GM23248 (cell line): ENCODE data around the gene PIGH. TPM values are rescaled to one million over a fixed set of nuclear protein-coding genes. Genes with fewer than 3 reads are reported as not detected.

Experiments
- DNase-seq: peaks from one replicate; pipeline ENCODE4 v3.0.0-alpha.2; 2015
- H2AFZ ChIP-seq: fragments of 200-600 bp; sonication (generic); 2 replicates; pipeline ENCODE4 v1.6.1; 2016; ENCODE audit warnings: antibody characterized with exemption
- H3F3A ChIP-seq: fragments of 200-600 bp; sonication (generic); 2 replicates; pipeline ENCODE4 v1.6.1; 2016; ENCODE audit warnings: mild to moderate bottlenecking, antibody characterized with exemption, mixed run types; ENCODE audit not compliant: insufficient read depth
- H3K27ac ChIP-seq: fragments of 200-600 bp; sonication (generic); 2 replicates; pipeline ENCODE4 v1.5.1; 2016; ENCODE audit warnings: mild to moderate bottlenecking
- H3K27me3 ChIP-seq: fragments of 200-600 bp; sonication (generic); replicated peaks from 2 replicates; pipeline ENCODE4 v1.6.1; 2016; ENCODE audit warnings: mild to moderate bottlenecking; ENCODE audit not compliant: insufficient read depth
- H3K36me3 ChIP-seq: fragments of 200-600 bp; sonication (generic); 2 replicates; pipeline ENCODE4 v1.6.1; 2016; ENCODE audit warnings: low read depth, mild to moderate bottlenecking
- H3K4me1 ChIP-seq: fragments of 200-600 bp; sonication (generic); 2 replicates; pipeline ENCODE4 v1.6.1; 2016; ENCODE audit warnings: mild to moderate bottlenecking; ENCODE audit not compliant: insufficient read depth
- H3K4me2 ChIP-seq: fragments of 200-600 bp; sonication (generic); one replicate; pipeline ENCODE4 v1.6.1; 2016; ENCODE audit warnings: mild to moderate bottlenecking; ENCODE audit not compliant: unreplicated experiment
- H3K4me3 ChIP-seq: fragments of 200-600 bp; sonication (generic); 2 replicates; pipeline ENCODE4 v1.5.1; 2016; ENCODE audit warnings: mild to moderate bottlenecking
- H3K79me2 ChIP-seq: fragments of 200-600 bp; sonication (generic); 2 replicates; pipeline ENCODE4 v1.6.1; 2016; ENCODE audit warnings: mild to moderate bottlenecking; ENCODE audit not compliant: insufficient read depth
- H3K9ac ChIP-seq: fragments of 200-600 bp; sonication (generic); 2 replicates; pipeline ENCODE4 v1.6.1; 2016; ENCODE audit warnings: mild to moderate bottlenecking
- H3K9me2 ChIP-seq: fragments of 200-600 bp; sonication (generic); 2 replicates; pipeline ENCODE4 v1.6.1; 2016; ENCODE audit warnings: mixed run types, mild to moderate bottlenecking, moderate library complexity; ENCODE audit not compliant: insufficient read depth
- H3K9me3 ChIP-seq: fragments of 200-600 bp; sonication (generic); one replicate; pipeline ENCODE4 v1.6.1; 2017; ENCODE audit warnings: low read depth
- H4K20me1 ChIP-seq: fragments of 200-600 bp; sonication (generic); 2 replicates; pipeline ENCODE4 v1.6.0; 2016; ENCODE audit not compliant: insufficient read depth
- EZH2 ChIP-seq: fragments of 200-600 bp; sonication (generic); IDR thresholded peaks from 2 replicates; pipeline ENCODE4 v1.6.1; 2018; ENCODE audit warnings: antibody characterized with exemption, mild to moderate bottlenecking; ENCODE audit not compliant: insufficient read depth, poor library complexity, severe bottlenecking
- EZH2phosphoT487 ChIP-seq: fragments of 200-600 bp; sonication (generic); IDR thresholded peaks from 2 replicates; pipeline ENCODE4 v1.6.1; 2018; ENCODE audit warnings: antibody characterized with exemption, moderate library complexity, mild to moderate bottlenecking, low read depth; ENCODE audit not compliant: insufficient read depth
- WGBS, 2 experiments: methylation state at CpG; one replicate each; pipeline ENCODE4 v1.1.6; 2015 to 2017; ENCODE audit warnings: low lambda C conversion rate in 2 of 2, low coverage in 1 of 2; ENCODE audit errors: missing lambda C conversion rate in 2 of 2; 5-methylcytosine and 5-hydroxymethylcytosine counted together
- in situ Hi-C: fragments of 300-500 bp; cut with MboI; formaldehyde crosslinking; loops from 2 replicates; pipeline ENCODE4 v1.15.0; 2020
- polyA plus RNA-seq: library from polyadenylated mRNA; unstranded; fragments of >200 nt; fragmentation: Nextera tagmentation; extraction: Ambion mirVana; gene quantifications from 2 replicates; pipeline ENCODE4 v1.2.1, GENCODE V29; 2016
- total RNA-seq: library from RNA; depleted of rRNA; stranded (reverse); fragments of >200 nt; shearing (Covaris generic); gene quantifications from 2 replicates; pipeline ENCODE4 v1.2.3, GENCODE V29; 2014

PIGH gene
- total and polyA plus RNA-seq, 2 experiments from 2014 or later = 10.8 to 23.4 TPM

GRCh38 chr14:67569011-67569650, 30.9 kb downstream of the PIGH start:
- no peak for DNase-seq
- in situ Hi-C loops = loop anchor here (10.0 kb wide), 1 partner anchor 144 kb away; no protein-coding TSS in a partner anchor
- no peak overlapping the region for H3K9ac ChIP-seq

GRCh38 chr14:67567654-67568053, 32.4 kb downstream of the PIGH start:
- in situ Hi-C loops = loop anchor here (10.0 kb wide), 1 partner anchor 143 kb away; no protein-coding TSS in a partner anchor
- no peaks in the 10 kb centered on the region; the same call in 1 of the 2 replicates for H3K27me3 ChIP-seq
- no peak overlapping the region for H3K9ac ChIP-seq
- H4K20me1 ChIP-seq = no peaks in the 10 kb centered on the region
- H3K9me2 ChIP-seq = no peaks in the 10 kb centered on the region
- H3K27ac ChIP-seq = no peak overlapping the region
- 53 to 69% methylated on average over 3 of the region's 3 CpGs for WGBS, 2 experiments
- H3K79me2 ChIP-seq = no peaks in the 10 kb centered on the region
- no peak overlapping the region for H3K4me2 ChIP-seq
- H3K4me3 ChIP-seq = no peak overlapping the region
- H3K4me1 ChIP-seq = no peaks in the 10 kb centered on the region
- no peak for TF ChIP-seq EZH2
- TF ChIP-seq EZH2phosphoT487 = no peak
- no peaks in the 10 kb centered on the region for H3K9me3 ChIP-seq
- DNase-seq = no peak
- H2AFZ ChIP-seq = no peak overlapping the region
- no peaks in the 10 kb centered on the region for H3K36me3 ChIP-seq
- H3F3A ChIP-seq = no peaks in the 10 kb centered on the region

More at GRCh38 chr14:67569011-67569650, 30.9 kb downstream of the PIGH start:
- no peaks in the 10 kb centered on the region for H3K9me2 ChIP-seq
- H3K4me3 ChIP-seq = no peak overlapping the region
- H3K79me2 ChIP-seq = no peaks in the 10 kb centered on the region
- TF ChIP-seq EZH2 (no peak), EZH2phosphoT487 (no peak)
- no peak overlapping the region for H3K27ac ChIP-seq
- no peaks in the 10 kb centered on the region for H3F3A ChIP-seq
- 65 to 69% methylated on average over 11 of the region's 11 CpGs for WGBS, 2 experiments
- no peaks in the 10 kb centered on the region for H3K9me3 ChIP-seq
- no peak overlapping the region for H2AFZ ChIP-seq
- no peak overlapping the region for H3K4me2 ChIP-seq
- no peaks in the 10 kb centered on the region; the same call in 1 of the 2 replicates for H3K27me3 ChIP-seq
- H3K4me1 ChIP-seq = no peaks in the 10 kb centered on the region
- no peaks in the 10 kb centered on the region for H4K20me1 ChIP-seq
- H3K36me3 ChIP-seq = no peaks in the 10 kb centered on the region

- Histone ChIP-seq H3K36me3 (no peaks in the 10 kb centered on the region), H3K4me3 (no peak overlapping the region), H3K4me1 (no peaks in the 10 kb centered on the region), H3K9ac (no peak overlapping the region), H2AFZ (no peak overlapping the region), H3F3A (no peaks in the 10 kb centered on the region), H3K27me3 (no peaks in the 10 kb centered on the region; the same call in 1 of the 2 replicates), H3K4me2 (no peak overlapping the region), H3K9me3 (no peaks in the 10 kb centered on the region), H4K20me1 (no peaks in the 10 kb centered on the region), H3K9me2 (no peaks in the 10 kb centered on the region), H3K27ac (no peak overlapping the region), H3K79me2 (no peaks in the 10 kb centered on the region)
- WGBS, 2 experiments = 36 to 39% methylated on average over 6 of the region's 6 CpGs
- in situ Hi-C loops = loop anchor here (10.0 kb wide), 1 partner anchor 142 kb away; no protein-coding TSS in a partner anchor
- no peak for DNase-seq
- TF ChIP-seq EZH2 = no peak
These were observed 33.2 kb downstream of the PIGH start for GRCh38 chr14:67566908-67567307.

GRCh38 chr14:67564236-67564635, 35.8 kb downstream of the PIGH start:
- no peak overlapping the region for H3K27ac ChIP-seq
- H3K9me3 ChIP-seq = no peaks in the 10 kb centered on the region
- no peak overlapping the region for H3K4me2 ChIP-seq
- H3K4me3 ChIP-seq = no peak overlapping the region
- no peaks in the 10 kb centered on the region for H3K79me2 ChIP-seq
- no peak overlapping the region for H2AFZ ChIP-seq
- DNase-seq = peak; percentile 9
- no peaks in the 10 kb centered on the region for H4K20me1 ChIP-seq
- H3K36me3 ChIP-seq = no peaks in the 10 kb centered on the region
- no peak overlapping the region for H3K9ac ChIP-seq
- in situ Hi-C loops = loop anchor here (10.0 kb wide), 1 partner anchor 139 kb away; no protein-coding TSS in a partner anchor
- no peaks in the 10 kb centered on the region for H3K9me2 ChIP-seq
- H3K4me1 ChIP-seq = no peaks in the 10 kb centered on the region
- no peak for TF ChIP-seq EZH2
- TF ChIP-seq EZH2phosphoT487 = no peak
- 25 to 34% methylated on average over 5 of the region's 5 CpGs for WGBS, 2 experiments
- no peaks in the 10 kb centered on the region; the same call in 1 of the 2 replicates for H3K27me3 ChIP-seq
- H3F3A ChIP-seq = no peaks in the 10 kb centered on the region
